Left lung (tissue), 10 donors: ENCODE data around the gene SLC2A8. TPM values are rescaled to one million over a fixed set of nuclear protein-coding genes. Genes with fewer than 3 reads are reported as not detected.

ENCODE experiments used
- ATAC-seq: fragments of 200-7000 bp; cut with Tn5 transposase; one replicate; pipeline ENCODE4 v1.9.1; 2020; ENCODE audit warnings: moderate library complexity
- DNase-seq, 4 donors: peaks; one replicate each; pipeline ENCODE4 v3.0.0-alpha.2; 2013 to 2020
- H3K27ac ChIP-seq, 2 donors: fragments of 200-600 bp; sonication (generic) in 1 of 2; one replicate each; pipeline versions ENCODE4 v1.5.0 to v1.8.0; 2020 to 2021
- H3K27me3 ChIP-seq, 2 donors: fragments of 200-600 bp; sonication (generic) in 1 of 2; one replicate each; pipeline versions ENCODE4 v1.5.0 to v1.8.0; 2020 to 2021
- H3K36me3 ChIP-seq, 2 donors: fragments of 200-600 bp; sonication (generic) in 1 of 2; one replicate each; pipeline versions ENCODE4 v1.5.0 to v1.8.0; 2020 to 2021
- H3K4me1 ChIP-seq, 2 donors: fragments of 200-600 bp; one replicate each; pipeline ENCODE4 v1.8.0; 2021
- H3K4me3 ChIP-seq, 2 donors: fragments of 200-600 bp; sonication (generic) in 1 of 2; one replicate each; pipeline versions ENCODE4 v1.5.0 to v1.8.0; 2020 to 2021; ENCODE audit warnings: mild to moderate bottlenecking in 1 of 2
- H3K9me3 ChIP-seq, 2 donors: fragments of 200-600 bp; sonication (generic) in 1 of 2; one replicate each; pipeline versions ENCODE4 v1.5.0 to v1.8.0; 2020 to 2021
- intact Hi-C, 2 donors: fragments of 100-400 bp; cut with DNase I; formaldehyde crosslinking; loops; one replicate each; pipeline versions ENCODE4 v1.11.2 to v1.14.2; 2022
- polyA plus RNA-seq, 6 donors: library from polyadenylated mRNA; unstranded; fragments of 120-200 nt; gene quantifications; one replicate each; pipeline ENCODE4 v1.2.1, GENCODE V29; 2013; ENCODE audit not compliant: insufficient read length in 6 of 6
- total RNA-seq, 2 donors: library from RNA; stranded (reverse); fragmentation: NEBNext Ultra II Directional; extraction: Animal tissue kit (Norgen Biotek cat#: 25700); gene quantifications; one replicate each; pipeline ENCODE4 v1.2.1, GENCODE V29; 2021
- TF ChIP-seq, protein P1 (sequence below), 2 donors: fragments of 200-600 bp; sonication (generic) in 1 of 2; IDR thresholded peaks; one replicate each; pipeline versions ENCODE4 v1.5.0 to v1.8.0; 2021; ENCODE audit warnings: antibody characterized with exemption in 2 of 2
- donor health status: DM: no; HTN: yes; CAD: no.
- donor health status: DM: no; HTN: no; CAD: no.

Gene SLC2A8
- total and polyA plus RNA-seq, 8 donors = 18.6 to 24.2 (median 21.6) TPM

DNA sequence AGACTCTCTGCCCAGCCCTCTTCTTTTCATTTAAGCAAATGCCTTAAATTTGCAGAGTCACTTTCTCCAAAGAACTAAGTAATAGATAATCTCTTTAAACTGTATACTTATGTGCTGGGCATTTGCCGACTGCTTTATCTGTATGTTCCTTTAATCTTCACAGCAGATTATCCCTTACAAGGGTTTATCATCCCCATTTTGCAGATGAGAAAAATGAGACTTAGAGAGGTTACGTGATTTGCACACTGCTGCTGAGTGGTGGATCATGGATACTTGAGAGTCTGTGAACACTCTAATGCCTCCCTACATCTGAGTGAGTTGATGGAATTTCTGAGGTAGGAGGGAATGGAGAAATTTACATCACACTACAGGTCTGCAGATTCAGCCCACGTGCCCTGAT lies 31.4 kb downstream of the SLC2A8 start:
- Histone ChIP-seq H3K27ac (no peak overlapping the region), H3K36me3 (peaks cover 0 to 48% of the 10 kb centered on the region in 2 donors), H3K4me1 (peaks cover 12 to 27% of the 10 kb centered on the region in 2 donors), H3K27me3 (no peaks in the 10 kb centered on the region), H3K4me3 (no peak overlapping the region), H3K9me3 (no peaks in the 10 kb centered on the region)
- TF ChIP-seq, protein P1, sequence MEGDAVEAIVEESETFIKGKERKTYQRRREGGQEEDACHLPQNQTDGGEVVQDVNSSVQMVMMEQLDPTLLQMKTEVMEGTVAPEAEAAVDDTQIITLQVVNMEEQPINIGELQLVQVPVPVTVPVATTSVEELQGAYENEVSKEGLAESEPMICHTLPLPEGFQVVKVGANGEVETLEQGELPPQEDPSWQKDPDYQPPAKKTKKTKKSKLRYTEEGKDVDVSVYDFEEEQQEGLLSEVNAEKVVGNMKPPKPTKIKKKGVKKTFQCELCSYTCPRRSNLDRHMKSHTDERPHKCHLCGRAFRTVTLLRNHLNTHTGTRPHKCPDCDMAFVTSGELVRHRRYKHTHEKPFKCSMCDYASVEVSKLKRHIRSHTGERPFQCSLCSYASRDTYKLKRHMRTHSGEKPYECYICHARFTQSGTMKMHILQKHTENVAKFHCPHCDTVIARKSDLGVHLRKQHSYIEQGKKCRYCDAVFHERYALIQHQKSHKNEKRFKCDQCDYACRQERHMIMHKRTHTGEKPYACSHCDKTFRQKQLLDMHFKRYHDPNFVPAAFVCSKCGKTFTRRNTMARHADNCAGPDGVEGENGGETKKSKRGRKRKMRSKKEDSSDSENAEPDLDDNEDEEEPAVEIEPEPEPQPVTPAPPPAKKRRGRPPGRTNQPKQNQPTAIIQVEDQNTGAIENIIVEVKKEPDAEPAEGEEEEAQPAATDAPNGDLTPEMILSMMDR (IDR thresholded peaks at IDR 0.05) = no peak
- no peak for DNase-seq
- intact Hi-C loops = no loop called here
- ATAC-seq = no peak

DNA sequence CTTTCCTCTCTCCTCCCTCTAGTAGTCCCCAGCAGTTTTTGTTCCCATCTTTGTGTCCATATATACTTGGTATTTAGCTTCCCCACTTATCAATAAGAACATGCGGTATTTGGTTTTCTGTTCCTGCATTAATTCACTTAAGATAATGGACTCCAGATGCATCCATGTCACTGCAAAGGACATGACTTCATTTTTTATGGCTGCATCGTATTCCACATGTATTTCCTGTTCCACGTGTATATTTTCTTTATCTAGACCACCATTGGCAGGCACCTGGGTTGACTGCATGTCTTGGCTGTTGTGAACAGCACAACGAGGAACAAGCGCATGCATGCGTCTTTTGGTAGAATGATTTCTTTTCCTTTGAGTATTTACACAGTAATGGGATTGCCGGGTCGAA lies 33.4 kb downstream of the SLC2A8 start:
- intact Hi-C loops = no loop called here
- DNase-seq = no peak
- H3K4me3 ChIP-seq = no peak overlapping the region
- no peak for ATAC-seq
- peaks cover 0 to 68% of the 10 kb centered on the region in 2 donors for H3K36me3 ChIP-seq
- H3K27me3 ChIP-seq = no peaks in the 10 kb centered on the region
- H3K9me3 ChIP-seq = no peaks in the 10 kb centered on the region
- H3K27ac ChIP-seq = no peak overlapping the region
- TF ChIP-seq, protein P1 (IDR thresholded peaks at IDR 0.05) = no peak
- H3K4me1 ChIP-seq = peaks cover 6 to 16% of the 10 kb centered on the region in 2 donors

DNA sequence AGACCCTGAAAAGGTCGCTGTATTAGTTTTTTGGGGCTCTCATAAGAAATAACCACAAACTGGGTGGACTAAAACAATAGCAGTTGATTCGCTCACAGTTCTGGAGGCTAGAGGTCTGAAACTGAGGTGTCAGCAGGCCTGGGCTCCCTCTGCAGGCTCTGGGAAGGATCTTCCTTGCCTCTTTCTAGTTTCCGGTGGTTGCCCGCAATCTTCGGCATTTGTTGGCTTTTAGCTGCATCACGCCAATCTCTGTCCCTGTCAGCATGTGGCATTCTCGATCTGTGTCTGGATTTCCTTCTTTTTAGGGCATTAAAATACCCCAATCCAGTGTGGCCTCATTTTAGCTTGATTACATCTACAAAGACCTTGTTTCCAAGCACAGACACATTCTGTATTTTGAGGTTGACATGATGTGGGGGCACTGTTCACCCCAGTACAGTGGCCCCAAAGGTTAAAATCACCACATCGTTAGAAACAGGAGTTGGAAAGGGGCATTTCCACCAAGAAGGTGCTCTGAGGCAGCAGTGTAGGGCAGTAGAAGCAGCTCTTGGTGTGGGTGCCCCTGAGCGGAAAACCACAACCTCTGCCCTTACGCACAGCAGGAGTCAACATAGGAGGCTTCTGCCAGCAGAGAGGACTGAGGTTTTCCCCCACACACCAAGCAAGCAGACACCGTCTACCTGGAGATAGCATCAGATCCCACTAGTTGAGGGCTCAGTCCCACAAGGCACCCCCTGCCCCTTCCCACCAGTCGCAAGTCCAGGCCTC lies 40.7 kb downstream of the SLC2A8 start:
- DNase-seq = no peak
- peaks cover 0 to 100% of the 10 kb centered on the region in 2 donors for H3K36me3 ChIP-seq
- no peaks in the 10 kb centered on the region for H3K4me1 ChIP-seq
- no peaks in the 10 kb centered on the region for H3K27me3 ChIP-seq
- TF ChIP-seq, protein P1 (IDR thresholded peaks at IDR 0.05) = no peak
- ATAC-seq = no peak
- H3K9me3 ChIP-seq = no peaks in the 10 kb centered on the region
- intact Hi-C loops = no loop called here
- no peak overlapping the region for H3K4me3 ChIP-seq
- H3K27ac ChIP-seq = no peak overlapping the region

DNA sequence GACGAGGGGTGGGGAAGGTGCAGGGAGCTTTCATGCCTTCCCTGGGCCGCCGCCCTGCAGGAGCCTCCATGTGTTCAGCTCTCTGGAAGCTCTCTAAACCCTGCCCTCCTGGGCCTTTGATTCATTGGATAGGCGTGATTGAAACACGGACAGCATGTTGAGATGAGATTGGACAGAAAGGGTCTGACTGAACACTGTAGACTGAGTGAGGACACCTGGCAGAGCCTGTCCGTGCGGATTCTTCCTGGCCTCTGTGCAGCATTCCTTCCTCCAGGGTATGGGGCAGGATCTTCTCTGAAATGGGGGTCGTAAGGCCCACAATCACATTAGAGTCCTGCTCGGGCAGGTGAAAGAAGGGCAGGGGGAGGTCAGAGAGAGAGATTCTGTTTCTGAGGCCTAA lies 41.4 kb downstream of the SLC2A8 start:
- TF ChIP-seq, protein P1 (IDR thresholded peaks at IDR 0.05) = no peak
- ATAC-seq (no peak), DNase-seq (no peak)
- intact Hi-C loops = no loop called here
- no peaks in the 10 kb centered on the region for H3K9me3 ChIP-seq
- no peaks in the 10 kb centered on the region for H3K27me3 ChIP-seq
- H3K27ac ChIP-seq = no peak overlapping the region
- H3K36me3 ChIP-seq = peaks cover 0 to 100% of the 10 kb centered on the region in 2 donors
- no peak overlapping the region for H3K4me3 ChIP-seq
- no peaks in the 10 kb centered on the region for H3K4me1 ChIP-seq

DNA sequence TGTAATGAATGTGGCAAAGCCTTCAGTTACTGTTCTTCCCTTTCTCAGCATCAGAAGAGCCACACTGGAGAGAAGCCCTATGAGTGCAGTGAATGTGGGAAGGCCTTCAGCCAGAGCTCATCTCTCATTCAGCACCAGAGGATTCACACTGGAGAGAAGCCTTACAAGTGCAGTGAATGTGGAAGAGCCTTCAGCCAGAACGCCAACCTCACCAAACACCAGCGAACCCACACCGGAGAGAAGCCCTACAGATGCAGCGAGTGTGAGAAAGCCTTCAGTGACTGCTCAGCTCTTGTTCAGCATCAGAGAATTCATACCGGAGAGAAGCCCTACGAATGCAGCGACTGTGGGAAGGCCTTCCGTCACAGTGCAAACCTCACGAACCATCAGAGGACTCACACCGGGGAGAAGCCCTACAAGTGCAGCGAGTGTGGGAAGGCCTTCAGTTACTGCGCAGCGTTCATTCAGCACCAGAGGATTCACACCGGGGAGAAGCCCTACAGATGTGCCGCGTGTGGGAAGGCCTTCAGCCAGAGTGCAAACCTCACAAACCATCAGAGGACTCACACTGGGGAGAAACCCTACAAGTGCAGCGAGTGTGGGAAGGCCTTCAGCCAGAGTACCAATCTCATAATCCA lies 47.4 kb downstream of the SLC2A8 start:
- Histone ChIP-seq H3K36me3 (peaks cover 0 to 100% of the 10 kb centered on the region in 2 donors), H3K9me3 (peaks cover 0 to 5% of the 10 kb centered on the region in 2 donors), H3K27ac (no peak overlapping the region), H3K4me3 (no peak overlapping the region), H3K27me3 (no peaks in the 10 kb centered on the region), H3K4me1 (peaks cover 8 to 24% of the 10 kb centered on the region in 2 donors)
- DNase-seq = no peak
- no peak for ATAC-seq
- intact Hi-C loops = no loop called here
- TF ChIP-seq, protein P1 (IDR thresholded peaks at IDR 0.05) = no peak
